ENCODE measurements around the gene PCSK1N.
"Not testable (repeated sequence)": the region's sequence is repeated elsewhere in the genome, so short reads cannot be mapped to it uniquely, and the experiment has no call there.

Gene PCSK1N, protein sequence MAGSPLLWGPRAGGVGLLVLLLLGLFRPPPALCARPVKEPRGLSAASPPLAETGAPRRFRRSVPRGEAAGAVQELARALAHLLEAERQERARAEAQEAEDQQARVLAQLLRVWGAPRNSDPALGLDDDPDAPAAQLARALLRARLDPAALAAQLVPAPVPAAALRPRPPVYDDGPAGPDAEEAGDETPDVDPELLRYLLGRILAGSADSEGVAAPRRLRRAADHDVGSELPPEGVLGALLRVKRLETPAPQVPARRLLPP

DNA sequence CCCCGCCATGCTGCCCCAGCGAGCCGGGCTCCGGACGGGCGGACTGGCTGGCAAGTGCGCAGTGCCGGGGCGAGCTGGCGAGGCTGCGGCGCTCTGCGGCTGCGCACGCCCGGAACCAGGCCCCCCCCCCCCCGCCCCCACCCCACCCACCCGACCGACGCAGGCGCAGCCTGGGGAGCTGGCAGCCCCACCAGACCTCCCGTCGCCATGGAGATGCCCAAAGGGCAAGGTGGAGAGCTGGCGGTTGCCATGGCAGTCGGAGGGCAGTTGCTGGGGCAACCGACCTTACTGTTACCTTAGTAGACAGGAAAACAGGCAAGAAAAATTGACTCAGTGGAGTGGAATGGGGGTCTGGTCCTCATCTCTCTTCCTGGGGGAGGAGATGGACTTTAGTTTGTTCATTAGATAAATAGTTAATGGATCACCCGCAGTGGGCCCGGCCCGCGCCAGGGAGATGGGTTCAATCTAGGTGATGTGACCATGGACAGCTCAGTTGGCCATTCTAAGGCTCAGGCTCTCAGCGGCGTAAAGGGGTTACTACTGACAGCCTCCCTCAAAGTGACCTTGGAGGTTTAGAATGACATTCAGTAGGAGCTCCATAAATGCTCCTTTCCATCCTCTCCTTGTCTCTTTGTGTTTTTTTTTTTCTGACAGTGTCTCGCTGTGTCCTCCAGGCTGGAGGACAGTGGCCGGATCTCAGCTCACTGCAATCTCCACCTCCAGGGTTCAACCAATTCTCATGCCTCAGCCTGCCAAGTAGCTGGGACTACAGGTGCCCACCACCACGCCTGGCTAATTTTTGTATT lies at the start of gene PCSK1N:
Gene PCSK1N (minus strand): TSS at position 87 of the 806 bp plus-strand sequence. CDS start 78 bp downstream, at position 9.
- TF ChIP-seq TCF4 (CRISPR knock-in tag; IDR thresholded peaks at IDR 0.05; ENCODE audit: borderline replicate concordance) (no peak), GLIS3 (CRISPR knock-in tag; IDR thresholded peaks at IDR 0.05) (no peak), ZFP30 (CRISPR knock-in tag; IDR thresholded peaks at IDR 0.05) (no peak), ZNF8 (CRISPR knock-in tag; IDR thresholded peaks at IDR 0.05) (no peak), ZFP3 (CRISPR knock-in tag; IDR thresholded peaks at IDR 0.05) (no peak), SNAI2 (CRISPR knock-in tag; IDR thresholded peaks at IDR 0.05) (no peak), ESRRG (CRISPR knock-in tag; IDR thresholded peaks at IDR 0.05) (no peak), ISL1 (CRISPR knock-in tag; IDR thresholded peaks at IDR 0.05) (no peak), ARNTL (CRISPR knock-in tag; IDR thresholded peaks at IDR 0.05; ENCODE audit: borderline replicate concordance, low read depth) (no peak), ZNF565 (CRISPR knock-in tag; conservative IDR thresholded peaks at IDR 0.05; ENCODE audit: low read depth) (no peak), BACH2 (CRISPR knock-in tag; IDR thresholded peaks at IDR 0.05; ENCODE audit: borderline replicate concordance) (no peak), TOX (CRISPR knock-in tag; IDR thresholded peaks at IDR 0.05; ENCODE audit: borderline replicate concordance) (no peak), ZNF70 (CRISPR knock-in tag; IDR thresholded peaks at IDR 0.05) (no peak), OSR1 (CRISPR knock-in tag; IDR thresholded peaks at IDR 0.05) (no peak), ZC3H10 (CRISPR knock-in tag; IDR thresholded peaks at IDR 0.05) (no peak)
- TF ChIP-seq, protein P1, sequence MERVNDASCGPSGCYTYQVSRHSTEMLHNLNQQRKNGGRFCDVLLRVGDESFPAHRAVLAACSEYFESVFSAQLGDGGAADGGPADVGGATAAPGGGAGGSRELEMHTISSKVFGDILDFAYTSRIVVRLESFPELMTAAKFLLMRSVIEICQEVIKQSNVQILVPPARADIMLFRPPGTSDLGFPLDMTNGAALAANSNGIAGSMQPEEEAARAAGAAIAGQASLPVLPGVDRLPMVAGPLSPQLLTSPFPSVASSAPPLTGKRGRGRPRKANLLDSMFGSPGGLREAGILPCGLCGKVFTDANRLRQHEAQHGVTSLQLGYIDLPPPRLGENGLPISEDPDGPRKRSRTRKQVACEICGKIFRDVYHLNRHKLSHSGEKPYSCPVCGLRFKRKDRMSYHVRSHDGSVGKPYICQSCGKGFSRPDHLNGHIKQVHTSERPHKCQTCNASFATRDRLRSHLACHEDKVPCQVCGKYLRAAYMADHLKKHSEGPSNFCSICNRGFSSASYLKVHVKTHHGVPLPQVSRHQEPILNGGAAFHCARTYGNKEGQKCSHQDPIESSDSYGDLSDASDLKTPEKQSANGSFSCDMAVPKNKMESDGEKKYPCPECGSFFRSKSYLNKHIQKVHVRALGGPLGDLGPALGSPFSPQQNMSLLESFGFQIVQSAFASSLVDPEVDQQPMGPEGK (CRISPR knock-in tag; IDR thresholded peaks at IDR 0.05; ENCODE audit: borderline replicate concordance), result no peak
- TF ChIP-seq, protein P2, sequence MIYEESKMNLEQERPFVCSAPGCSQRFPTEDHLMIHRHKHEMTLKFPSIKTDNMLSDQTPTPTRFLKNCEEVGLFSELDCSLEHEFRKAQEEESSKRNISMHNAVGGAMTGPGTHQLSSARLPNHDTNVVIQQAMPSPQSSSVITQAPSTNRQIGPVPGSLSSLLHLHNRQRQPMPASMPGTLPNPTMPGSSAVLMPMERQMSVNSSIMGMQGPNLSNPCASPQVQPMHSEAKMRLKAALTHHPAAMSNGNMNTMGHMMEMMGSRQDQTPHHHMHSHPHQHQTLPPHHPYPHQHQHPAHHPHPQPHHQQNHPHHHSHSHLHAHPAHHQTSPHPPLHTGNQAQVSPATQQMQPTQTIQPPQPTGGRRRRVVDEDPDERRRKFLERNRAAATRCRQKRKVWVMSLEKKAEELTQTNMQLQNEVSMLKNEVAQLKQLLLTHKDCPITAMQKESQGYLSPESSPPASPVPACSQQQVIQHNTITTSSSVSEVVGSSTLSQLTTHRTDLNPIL (CRISPR knock-in tag; IDR thresholded peaks at IDR 0.05; ENCODE audit: low read depth), result no peak
- TF ChIP-seq, protein P3, sequence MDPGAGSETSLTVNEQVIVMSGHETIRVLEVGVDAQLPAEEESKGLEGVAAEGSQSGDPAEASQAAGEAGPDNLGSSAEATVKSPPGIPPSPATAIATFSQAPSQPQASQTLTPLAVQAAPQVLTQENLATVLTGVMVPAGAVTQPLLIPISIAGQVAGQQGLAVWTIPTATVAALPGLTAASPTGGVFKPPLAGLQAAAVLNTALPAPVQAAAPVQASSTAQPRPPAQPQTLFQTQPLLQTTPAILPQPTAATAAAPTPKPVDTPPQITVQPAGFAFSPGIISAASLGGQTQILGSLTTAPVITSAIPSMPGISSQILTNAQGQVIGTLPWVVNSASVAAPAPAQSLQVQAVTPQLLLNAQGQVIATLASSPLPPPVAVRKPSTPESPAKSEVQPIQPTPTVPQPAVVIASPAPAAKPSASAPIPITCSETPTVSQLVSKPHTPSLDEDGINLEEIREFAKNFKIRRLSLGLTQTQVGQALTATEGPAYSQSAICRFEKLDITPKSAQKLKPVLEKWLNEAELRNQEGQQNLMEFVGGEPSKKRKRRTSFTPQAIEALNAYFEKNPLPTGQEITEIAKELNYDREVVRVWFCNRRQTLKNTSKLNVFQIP (CRISPR knock-in tag; IDR thresholded peaks at IDR 0.05; ENCODE audit: borderline replicate concordance, low read depth), result no peak
- TF ChIP-seq, protein P4, sequence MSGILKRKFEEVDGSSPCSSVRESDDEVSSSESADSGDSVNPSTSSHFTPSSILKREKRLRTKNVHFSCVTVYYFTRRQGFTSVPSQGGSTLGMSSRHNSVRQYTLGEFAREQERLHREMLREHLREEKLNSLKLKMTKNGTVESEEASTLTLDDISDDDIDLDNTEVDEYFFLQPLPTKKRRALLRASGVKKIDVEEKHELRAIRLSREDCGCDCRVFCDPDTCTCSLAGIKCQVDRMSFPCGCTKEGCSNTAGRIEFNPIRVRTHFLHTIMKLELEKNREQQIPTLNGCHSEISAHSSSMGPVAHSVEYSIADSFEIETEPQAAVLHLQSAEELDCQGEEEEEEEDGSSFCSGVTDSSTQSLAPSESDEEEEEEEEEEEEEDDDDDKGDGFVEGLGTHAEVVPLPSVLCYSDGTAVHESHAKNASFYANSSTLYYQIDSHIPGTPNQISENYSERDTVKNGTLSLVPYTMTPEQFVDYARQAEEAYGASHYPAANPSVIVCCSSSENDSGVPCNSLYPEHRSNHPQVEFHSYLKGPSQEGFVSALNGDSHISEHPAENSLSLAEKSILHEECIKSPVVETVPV (CRISPR knock-in tag; IDR thresholded peaks at IDR 0.05), result no peak
- TF ChIP-seq, protein P5, sequence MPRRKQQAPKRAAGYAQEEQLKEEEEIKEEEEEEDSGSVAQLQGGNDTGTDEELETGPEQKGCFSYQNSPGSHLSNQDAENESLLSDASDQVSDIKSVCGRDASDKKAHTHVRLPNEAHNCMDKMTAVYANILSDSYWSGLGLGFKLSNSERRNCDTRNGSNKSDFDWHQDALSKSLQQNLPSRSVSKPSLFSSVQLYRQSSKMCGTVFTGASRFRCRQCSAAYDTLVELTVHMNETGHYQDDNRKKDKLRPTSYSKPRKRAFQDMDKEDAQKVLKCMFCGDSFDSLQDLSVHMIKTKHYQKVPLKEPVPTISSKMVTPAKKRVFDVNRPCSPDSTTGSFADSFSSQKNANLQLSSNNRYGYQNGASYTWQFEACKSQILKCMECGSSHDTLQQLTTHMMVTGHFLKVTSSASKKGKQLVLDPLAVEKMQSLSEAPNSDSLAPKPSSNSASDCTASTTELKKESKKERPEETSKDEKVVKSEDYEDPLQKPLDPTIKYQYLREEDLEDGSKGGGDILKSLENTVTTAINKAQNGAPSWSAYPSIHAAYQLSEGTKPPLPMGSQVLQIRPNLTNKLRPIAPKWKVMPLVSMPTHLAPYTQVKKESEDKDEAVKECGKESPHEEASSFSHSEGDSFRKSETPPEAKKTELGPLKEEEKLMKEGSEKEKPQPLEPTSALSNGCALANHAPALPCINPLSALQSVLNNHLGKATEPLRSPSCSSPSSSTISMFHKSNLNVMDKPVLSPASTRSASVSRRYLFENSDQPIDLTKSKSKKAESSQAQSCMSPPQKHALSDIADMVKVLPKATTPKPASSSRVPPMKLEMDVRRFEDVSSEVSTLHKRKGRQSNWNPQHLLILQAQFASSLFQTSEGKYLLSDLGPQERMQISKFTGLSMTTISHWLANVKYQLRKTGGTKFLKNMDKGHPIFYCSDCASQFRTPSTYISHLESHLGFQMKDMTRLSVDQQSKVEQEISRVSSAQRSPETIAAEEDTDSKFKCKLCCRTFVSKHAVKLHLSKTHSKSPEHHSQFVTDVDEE (CRISPR knock-in tag; IDR thresholded peaks at IDR 0.05), result no peak
- peak; percentile 70 for ATAC-seq

DNA sequence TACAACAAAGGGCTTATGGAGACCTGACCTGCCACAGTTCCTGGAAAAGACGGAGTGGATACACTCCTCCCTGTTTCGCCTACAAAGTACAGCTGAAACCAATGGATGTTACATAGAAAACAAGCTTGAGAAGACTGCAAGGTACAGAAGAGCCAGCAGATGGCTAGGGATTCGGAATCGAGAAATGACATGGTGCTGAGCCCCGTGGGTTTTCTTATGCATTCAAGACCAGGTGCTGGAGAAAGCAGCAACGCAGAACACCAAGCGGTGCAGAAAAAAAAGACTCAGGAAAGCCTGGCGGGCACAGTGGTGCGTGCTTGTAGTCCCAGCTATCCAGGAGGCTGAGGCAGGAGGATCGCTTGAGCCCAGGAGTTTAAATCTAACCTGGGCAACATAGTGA lies 48.3 kb upstream of the PCSK1N start:
- TF ChIP-seq ARNTL (CRISPR knock-in tag; IDR thresholded peaks at IDR 0.05; ENCODE audit: borderline replicate concordance, low read depth) (no peak), TCF4 (CRISPR knock-in tag; IDR thresholded peaks at IDR 0.05; ENCODE audit: borderline replicate concordance) (no peak), CSDC2 (CRISPR knock-in tag; IDR thresholded peaks at IDR 0.05) (no peak), ZFP3 (CRISPR knock-in tag; IDR thresholded peaks at IDR 0.05) (no peak), ZNF565 (CRISPR knock-in tag; conservative IDR thresholded peaks at IDR 0.05; ENCODE audit: low read depth) (no peak), RARB (CRISPR knock-in tag; IDR thresholded peaks at IDR 0.05) (no peak), ZC3H10 (CRISPR knock-in tag; IDR thresholded peaks at IDR 0.05) (no peak)
- TF ChIP-seq, protein P2 (CRISPR knock-in tag; IDR thresholded peaks at IDR 0.05; ENCODE audit: low read depth), result no peak
- TF ChIP-seq, protein P5 (CRISPR knock-in tag; IDR thresholded peaks at IDR 0.05), result no peak
- peak; percentile 86 for ATAC-seq

DNA sequence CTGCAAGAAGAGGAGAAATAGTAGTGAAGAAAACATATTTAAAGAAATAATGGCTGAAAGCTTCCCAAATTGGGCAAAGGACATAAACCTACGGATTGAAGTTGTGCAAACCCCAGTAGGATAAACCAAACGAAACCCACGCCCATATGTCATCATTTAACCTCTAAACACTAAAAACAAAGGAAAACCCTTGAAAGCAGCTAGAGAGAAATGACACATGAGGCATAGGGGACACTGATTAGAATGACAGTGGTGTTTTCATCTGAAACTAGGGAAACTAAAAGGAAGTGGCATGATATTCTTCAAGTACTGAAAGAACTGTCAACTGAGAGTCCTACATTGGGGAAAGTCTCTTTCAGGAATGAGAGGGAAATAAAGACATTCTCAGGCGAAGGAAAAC lies 41.5 kb upstream of the PCSK1N start:
- not testable (repeated sequence) for ATAC-seq
